HG03159 (cell line): ENCODE results near the gene THSD4.

Experiments used
- ATAC-seq: cut with Tn5 transposase; IDR thresholded peaks from one replicate; pipeline ENCODE4 v1.9.1; 2021; ENCODE audit warnings: mild to moderate bottlenecking, moderate library complexity; ENCODE audit not compliant: unreplicated experiment

Gene THSD4

GRCh38 chr15:71471347-71471746 is 356.1 kb downstream of the THSD4 start:
- ATAC-seq: no peak

GRCh38 chr15:71472566-71472965 is 357.3 kb downstream of the THSD4 start:
- ATAC-seq: no peak

- ATAC-seq: no peak
Observed at GRCh38 chr15:71473751-71474150, 358.5 kb downstream of the THSD4 start.

GRCh38 chr15:71476823-71477222 is 361.6 kb downstream of the THSD4 start:
- ATAC-seq: no peak

- ATAC-seq: no peak
Observed at GRCh38 chr15:71480556-71480955, 365.3 kb downstream of the THSD4 start.

GRCh38 chr15:71484080-71484479 is 368.8 kb downstream of the THSD4 start:
- no peak for ATAC-seq

GRCh38 chr15:71485094-71485693 is 369.9 kb downstream of the THSD4 start:
- no peak for ATAC-seq

- ATAC-seq: no peak
Observed at GRCh38 chr15:71489570-71489969, 374.3 kb downstream of the THSD4 start.

GRCh38 chr15:71493526-71493925 is 378.3 kb downstream of the THSD4 start:
- no peak for ATAC-seq

GRCh38 chr15:71494563-71495397 is 379.5 kb downstream of the THSD4 start:
- ATAC-seq: no peak

GRCh38 chr15:71495398-71495780 is 380.1 kb downstream of the THSD4 start:
- ATAC-seq: no peak

- ATAC-seq: no peak
Observed at GRCh38 chr15:71496336-71496955, 381.2 kb downstream of the THSD4 start.

- no peak for ATAC-seq
Observed at GRCh38 chr15:71501344-71502076, 386.2 kb downstream of the THSD4 start.

- ATAC-seq: no peak
Observed at GRCh38 chr15:71502077-71502432, 386.8 kb downstream of the THSD4 start.

- no peak for ATAC-seq
Observed at GRCh38 chr15:71505962-71506361, 390.7 kb downstream of the THSD4 start.

GRCh38 chr15:71506946-71507345 is 391.7 kb downstream of the THSD4 start:
- ATAC-seq: no peak

GRCh38 chr15:71508081-71508682 is 392.9 kb downstream of the THSD4 start:
- ATAC-seq: no peak

- ATAC-seq: no peak
Observed at GRCh38 chr15:71509139-71509538, 393.9 kb downstream of the THSD4 start.

GRCh38 chr15:71510763-71511162 is 395.5 kb downstream of the THSD4 start:
- ATAC-seq: no peak

GRCh38 chr15:71511796-71512681 is 396.8 kb downstream of the THSD4 start:
- no peak for ATAC-seq
